HCT116 (cell line): ENCODE data around the gene PLA2G5. TPM values are rescaled to one million over a fixed set of nuclear protein-coding genes. Genes with fewer than 3 reads are reported as not detected.

Source experiments
- ATAC-seq: fragments of 200-7000 bp; cut with Tn5 transposase; 2 replicates; pipeline ENCODE4 v1.9.1; 2020; ENCODE audit warnings: mild to moderate bottlenecking, moderate library complexity
- BruUV-seq: library from RNA; stranded (reverse); fragments of 400-500 nt; replicated peaks from 2 replicates; lab custom pipeline; 2021; lab: Mats Ljungman, UMichigan
- CTCF ChIA-PET: fragments of 300-600 bp; sonication (Branson Sonifier 250); formaldehyde crosslinking; loops from one replicate; lab custom pipeline; 2021; ENCODE audit warnings: antibody characterized with exemption; lab: Charles Lee
- POLR2A ChIA-PET: fragments of 300-600, 350-600 bp; sonication (Branson Sonifier 250); formaldehyde crosslinking; loops from one replicate; lab custom pipeline; 2021; ENCODE audit warnings: antibody characterized with exemption; lab: Charles Lee
- RAD21 ChIA-PET, 2 experiments: fragments of 300-600 bp; sonication (Branson Sonifier 250); formaldehyde crosslinking; loops; one replicate each; lab custom pipeline; 2023; ENCODE audit warnings: low total read pairs in 2 of 2; ENCODE audit not compliant: uncharacterized antibody in 2 of 2, unreplicated experiment in 2 of 2, low non-redundant PET in 1 of 2; lab: Charles Lee
- DNase-seq: peaks from one replicate; pipeline ENCODE4 v3.0.0-alpha.2; 2010; ENCODE audit warnings: low read depth, low spot score
- H2AFZ ChIP-seq: fragments of 200-600 bp; shearing (Covaris generic), sonication (generic); 2 replicates; pipeline ENCODE4 v1.6.1; 2017; ENCODE audit warnings: low read depth, mixed run types, mixed read lengths, antibody characterized with exemption, low read length; ENCODE audit not compliant: poor library complexity, severe bottlenecking
- H3K27ac ChIP-seq: 2 replicates; pipeline ENCODE4 v1.5.1; 2012; ENCODE audit warnings: low read depth, low read length
- H3K27me3 ChIP-seq: fragments of 200-600 bp; sonication (generic); 2 replicates; pipeline ENCODE4 v1.6.1; 2016; ENCODE audit warnings: mixed run types, low read length, mixed read lengths; ENCODE audit not compliant: insufficient read depth
- H3K36me3 ChIP-seq, 2 experiments: fragments of 200-500 bp in 1 of 2; fragments of 200-600 bp in 1 of 2; sonication (Bioruptor generic) in 1 of 2; sonication (generic) in 1 of 2; 2 replicates each; pipeline versions ENCODE4 v1.5.1 to v1.6.1; 2014 to 2016; ENCODE audit warnings: low read length in 2 of 2, inconsistent platforms in 1 of 2, mixed read lengths in 1 of 2, mixed run types in 1 of 2; ENCODE audit not compliant: insufficient read depth in 2 of 2, control insufficient read depth in 1 of 2
- H3K4me1 ChIP-seq, 2 experiments: fragments of 200-600 bp in 1 of 2; sonication (generic) in 1 of 2; 2 replicates each; pipeline versions ENCODE4 v1.5.1 to v1.6.1; 2012 to 2017; ENCODE audit warnings: low read length in 2 of 2, inconsistent platforms in 1 of 2, mild to moderate bottlenecking in 1 of 2, mixed read lengths in 1 of 2, mixed run types in 1 of 2, moderate library complexity in 1 of 2; ENCODE audit not compliant: insufficient read depth in 2 of 2, control insufficient read depth in 1 of 2
- H3K4me2 ChIP-seq: fragments of 200-600 bp; sonication (generic); 2 replicates; pipeline ENCODE4 v1.6.1; 2017; ENCODE audit warnings: mixed run types, low read length, mixed read lengths
- H3K4me3 ChIP-seq, 2 experiments: fragments of 200-600 bp in 1 of 2; sonication (generic) in 1 of 2; replicated peaks in 1 of 2; 2 replicates each; pipeline ENCODE4 v1.5.1; 2011 to 2016; ENCODE audit warnings: low read length in 2 of 2, control low read depth in 1 of 2, low read depth in 1 of 2, mild to moderate bottlenecking in 1 of 2, mixed read lengths in 1 of 2, mixed run types in 1 of 2
- H3K79me2 ChIP-seq: fragments of 200-600 bp; sonication (generic); 2 replicates; pipeline ENCODE4 v1.6.1; 2017; ENCODE audit warnings: mild to moderate bottlenecking, mixed run types, low read length, moderate library complexity, mixed read lengths; ENCODE audit not compliant: insufficient read depth
- H3K9ac ChIP-seq: fragments of 200-600 bp; sonication (generic); 2 replicates; pipeline ENCODE4 v1.6.1; 2016; ENCODE audit warnings: low read length, mixed read lengths
- H3K9me2 ChIP-seq: fragments of 200-600 bp; sonication (generic), shearing (Covaris generic); 2 replicates; pipeline ENCODE4 v1.6.1; 2017; ENCODE audit warnings: mixed run types, mild to moderate bottlenecking, moderate library complexity; ENCODE audit not compliant: insufficient read depth
- H3K9me3 ChIP-seq, 2 experiments: fragments of 200-500 bp in 1 of 2; fragments of 200-600 bp in 1 of 2; sonication (Bioruptor generic) in 1 of 2; sonication (generic) in 1 of 2; 2 replicates each; pipeline ENCODE4 v1.6.1; 2014 to 2017; ENCODE audit warnings: low read length in 2 of 2, mixed read lengths in 2 of 2, inconsistent platforms in 1 of 2, low read depth in 1 of 2, mild to moderate bottlenecking in 1 of 2, mixed run types in 1 of 2, moderate library complexity in 1 of 2; ENCODE audit not compliant: control insufficient read depth in 1 of 2, insufficient read depth in 1 of 2
- H4K20me1 ChIP-seq: fragments of 200-600 bp; sonication (generic), shearing (Covaris generic); 2 replicates; pipeline ENCODE4 v1.6.1; 2017; ENCODE audit warnings: mixed run types, mild to moderate bottlenecking, moderate library complexity; ENCODE audit not compliant: insufficient read depth
- CEBPB ChIP-seq: IDR thresholded peaks from 2 replicates; pipeline ENCODE4 v1.6.1; 2012; ENCODE audit warnings: low read depth
- ELF1 ChIP-seq: IDR thresholded peaks from 2 replicates; pipeline ENCODE4 v1.6.1; 2012; ENCODE audit warnings: low read depth, borderline replicate concordance
- POLR2AphosphoS5 ChIP-seq: IDR thresholded peaks from 2 replicates; pipeline ENCODE4 v1.6.1; 2011; ENCODE audit warnings: mild to moderate bottlenecking, low read depth, low read length, moderate library complexity
- RAD21 ChIP-seq: IDR thresholded peaks from 2 replicates; pipeline ENCODE4 v1.6.1; 2012; ENCODE audit warnings: low read depth, mild to moderate bottlenecking
- SP1 ChIP-seq: IDR thresholded peaks from 2 replicates; pipeline ENCODE4 v1.6.1; 2012; ENCODE audit warnings: low read depth
- TCF7L2 ChIP-seq: IDR thresholded peaks from 2 replicates; pipeline ENCODE4 v1.7.0; 2011; ENCODE audit warnings: borderline replicate concordance, inconsistent platforms; ENCODE audit not compliant: insufficient read depth, insufficient read length; ENCODE audit errors: extremely low read depth
- intact Hi-C: fragments of 100-400 bp; cut with micrococcal nuclease; formaldehyde crosslinking; loops from 2 replicates; pipeline ENCODE4 v1.10.0; 2022
- total RNA-seq: library from RNA; stranded (reverse); gene quantifications from one replicate; pipeline ENCODE4 v1.2.1, GENCODE V29; 2021; ENCODE audit not compliant: unreplicated experiment
- TF ChIP-seq, protein P1 (sequence below): IDR thresholded peaks from 2 replicates; pipeline ENCODE4 v1.6.1; 2011; ENCODE audit warnings: mild to moderate bottlenecking, low read length, moderate library complexity; ENCODE audit not compliant: insufficient replicate concordance; ENCODE audit errors: extremely low read depth
- TF ChIP-seq, protein P2 (sequence below): IDR thresholded peaks from 2 replicates; pipeline ENCODE4 v1.6.1; 2012

Gene PLA2G5
- total RNA-seq, 1 experiment from 2014 or later, result not detected

DNA sequence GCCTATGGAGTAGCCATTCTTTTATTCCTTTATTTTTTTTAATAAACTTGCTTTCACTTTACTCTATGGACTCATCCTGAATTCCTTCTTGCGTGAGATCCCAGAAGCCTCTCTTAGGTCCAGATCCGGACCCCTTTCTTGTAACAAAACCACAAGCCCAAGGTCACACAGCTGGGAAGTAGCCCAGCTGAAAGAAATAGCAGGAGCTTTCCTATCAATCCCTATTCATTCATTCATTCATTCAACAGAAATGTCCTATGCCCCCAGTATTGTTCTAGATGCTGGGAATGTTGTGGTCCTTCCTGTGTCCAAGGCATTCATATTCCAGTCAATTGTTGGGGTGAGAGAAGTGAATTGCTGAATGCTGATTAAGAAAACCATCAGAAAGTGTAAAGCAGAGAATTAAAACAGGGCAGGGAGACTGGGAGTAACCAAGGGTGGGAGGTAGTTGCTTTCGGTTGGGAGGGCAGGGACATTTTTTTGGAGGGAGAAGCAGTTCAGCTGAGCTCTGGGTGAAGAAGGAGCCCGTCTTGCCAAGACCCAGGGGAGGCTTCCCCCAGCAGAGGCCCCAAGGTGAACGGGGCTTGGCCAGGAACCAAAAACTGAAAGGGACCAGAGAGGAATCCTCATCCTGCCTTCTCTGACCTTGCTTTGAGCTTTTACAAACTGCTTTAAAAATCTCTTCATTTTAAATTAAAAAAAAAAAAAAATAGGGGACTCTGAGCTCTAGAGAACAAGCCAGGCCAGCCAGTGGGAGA is 38.6 kb downstream of the PLA2G5 start:
- POLR2A ChIA-PET, result no interaction called here
- Histone ChIP-seq H3K9ac (no peak overlapping the region), H3K36me3 (no peaks in the 10 kb centered on the region), H4K20me1 (no peaks in the 10 kb centered on the region), H3K9me3 (no peaks in the 10 kb centered on the region)
- CTCF ChIA-PET, result interaction anchor here (0.6 kb wide), 1 partner anchor 13 kb away, joined by 3 read pairs; no protein-coding TSS in a partner anchor
- RAD21 ChIA-PET, result no interaction called here
- TF ChIP-seq, protein P1, sequence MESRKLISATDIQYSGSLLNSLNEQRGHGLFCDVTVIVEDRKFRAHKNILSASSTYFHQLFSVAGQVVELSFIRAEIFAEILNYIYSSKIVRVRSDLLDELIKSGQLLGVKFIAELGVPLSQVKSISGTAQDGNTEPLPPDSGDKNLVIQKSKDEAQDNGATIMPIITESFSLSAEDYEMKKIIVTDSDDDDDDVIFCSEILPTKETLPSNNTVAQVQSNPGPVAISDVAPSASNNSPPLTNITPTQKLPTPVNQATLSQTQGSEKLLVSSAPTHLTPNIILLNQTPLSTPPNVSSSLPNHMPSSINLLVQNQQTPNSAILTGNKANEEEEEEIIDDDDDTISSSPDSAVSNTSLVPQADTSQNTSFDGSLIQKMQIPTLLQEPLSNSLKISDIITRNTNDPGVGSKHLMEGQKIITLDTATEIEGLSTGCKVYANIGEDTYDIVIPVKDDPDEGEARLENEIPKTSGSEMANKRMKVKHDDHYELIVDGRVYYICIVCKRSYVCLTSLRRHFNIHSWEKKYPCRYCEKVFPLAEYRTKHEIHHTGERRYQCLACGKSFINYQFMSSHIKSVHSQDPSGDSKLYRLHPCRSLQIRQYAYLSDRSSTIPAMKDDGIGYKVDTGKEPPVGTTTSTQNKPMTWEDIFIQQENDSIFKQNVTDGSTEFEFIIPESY, result no peak
- TF ChIP-seq, protein P2, sequence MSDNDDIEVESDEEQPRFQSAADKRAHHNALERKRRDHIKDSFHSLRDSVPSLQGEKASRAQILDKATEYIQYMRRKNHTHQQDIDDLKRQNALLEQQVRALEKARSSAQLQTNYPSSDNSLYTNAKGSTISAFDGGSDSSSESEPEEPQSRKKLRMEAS, result no peak
- TF ChIP-seq TCF7L2 (no peak), POLR2AphosphoS5 (no peak), ELF1 (no peak), CEBPB (no peak), SP1 (no peak), RAD21 (no peak)
- TF ChIP-seq, all 23 proteins: peak for 0
- Histone ChIP-seq H3K4me2 (no peak overlapping the region), H3K9me2 (no peaks in the 10 kb centered on the region), H3K27ac (no peak overlapping the region), H3K79me2 (no peaks in the 10 kb centered on the region), H3K4me1 (peaks cover 0 to 28% of the 10 kb centered on the region in 2 experiments; a peak in 2 of 4 replicates), H3K4me3 (no peak overlapping the region), H2AFZ (no peak overlapping the region), H3K27me3 (no peaks in the 10 kb centered on the region)
- DNase-seq (no peak), ATAC-seq (no peak)
- intact Hi-C loops, result no loop called here
- BruUV-seq, result no TSS peak
